ENCODE results near the gene SOX14. TPM values are rescaled to one million over a fixed set of nuclear protein-coding genes. Genes with fewer than 3 reads are reported as not detected.

Gene SOX14
- total and polyA plus RNA-seq, 7 donors: not detected

DNA sequence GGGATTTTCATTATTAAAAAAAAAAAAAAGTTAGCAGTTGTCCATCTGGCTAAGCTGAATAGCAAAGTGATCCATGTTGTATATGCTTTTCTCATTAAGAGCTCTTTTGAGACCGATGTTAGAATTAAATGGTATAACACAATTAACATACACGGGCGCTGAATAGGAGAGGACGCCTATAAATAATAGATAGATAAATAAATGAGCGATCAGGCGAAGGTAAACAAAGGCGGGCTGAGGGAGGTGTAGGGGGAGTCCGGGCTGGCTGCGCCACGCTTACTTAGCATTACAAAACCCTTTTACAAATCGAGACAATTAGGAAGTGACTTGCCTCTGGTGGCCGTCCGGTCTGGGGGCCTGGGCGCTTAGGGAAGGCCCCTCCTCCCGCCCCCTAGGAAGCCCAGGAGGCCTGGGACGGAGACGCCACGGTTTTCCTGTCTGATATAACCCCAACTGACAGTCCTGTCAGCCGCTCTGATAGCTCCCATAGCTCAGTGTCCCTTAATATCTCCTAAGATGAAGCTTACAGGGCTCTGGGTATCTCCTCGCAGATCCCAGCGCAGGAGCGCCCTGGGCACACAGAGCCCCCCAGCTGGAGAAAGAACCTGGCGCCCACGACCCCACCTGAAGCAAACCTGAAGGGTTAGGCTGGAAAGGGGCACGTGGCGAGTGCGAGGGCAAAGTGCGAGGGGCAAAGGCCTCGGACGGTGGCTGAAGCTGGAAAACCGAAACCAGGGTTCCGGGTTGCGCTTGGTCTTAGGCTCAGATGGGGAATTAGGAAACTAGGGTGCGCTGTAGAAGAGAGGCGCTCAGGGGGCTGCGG is 3.6 kb downstream of the SOX14 start:
- Histone ChIP-seq H3K27me3 (ENCODE audit: insufficient read depth in 3 of 3, low read length in 2 of 3) (peaks cover 0 to 100% (median 52%) of the 10 kb centered on the region in 3 donors), H3K36me3 (ENCODE audit: insufficient read depth in 1 of 2, low read depth in 1 of 2) (no peaks in the 10 kb centered on the region), H3K9me3 (no peaks in the 10 kb centered on the region), H3K27ac (no peak overlapping the region), H3K4me1 (peaks cover 18% of the 10 kb centered on the region), H3K4me3 (peak overlapping the region; percentile 51)
- 1% methylated on average over 34 to 36 of the region's 36 CpGs for WGBS, 3 donors
- peak in 1 of 2 donors; percentile 26 for DNase-seq
- intact Hi-C loops (cut with DNase I): no loop called here
- ATAC-seq: no peak
- TF ChIP-seq, protein P1, sequence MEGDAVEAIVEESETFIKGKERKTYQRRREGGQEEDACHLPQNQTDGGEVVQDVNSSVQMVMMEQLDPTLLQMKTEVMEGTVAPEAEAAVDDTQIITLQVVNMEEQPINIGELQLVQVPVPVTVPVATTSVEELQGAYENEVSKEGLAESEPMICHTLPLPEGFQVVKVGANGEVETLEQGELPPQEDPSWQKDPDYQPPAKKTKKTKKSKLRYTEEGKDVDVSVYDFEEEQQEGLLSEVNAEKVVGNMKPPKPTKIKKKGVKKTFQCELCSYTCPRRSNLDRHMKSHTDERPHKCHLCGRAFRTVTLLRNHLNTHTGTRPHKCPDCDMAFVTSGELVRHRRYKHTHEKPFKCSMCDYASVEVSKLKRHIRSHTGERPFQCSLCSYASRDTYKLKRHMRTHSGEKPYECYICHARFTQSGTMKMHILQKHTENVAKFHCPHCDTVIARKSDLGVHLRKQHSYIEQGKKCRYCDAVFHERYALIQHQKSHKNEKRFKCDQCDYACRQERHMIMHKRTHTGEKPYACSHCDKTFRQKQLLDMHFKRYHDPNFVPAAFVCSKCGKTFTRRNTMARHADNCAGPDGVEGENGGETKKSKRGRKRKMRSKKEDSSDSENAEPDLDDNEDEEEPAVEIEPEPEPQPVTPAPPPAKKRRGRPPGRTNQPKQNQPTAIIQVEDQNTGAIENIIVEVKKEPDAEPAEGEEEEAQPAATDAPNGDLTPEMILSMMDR (IDR thresholded peaks at IDR 0.05): no peak

DNA sequence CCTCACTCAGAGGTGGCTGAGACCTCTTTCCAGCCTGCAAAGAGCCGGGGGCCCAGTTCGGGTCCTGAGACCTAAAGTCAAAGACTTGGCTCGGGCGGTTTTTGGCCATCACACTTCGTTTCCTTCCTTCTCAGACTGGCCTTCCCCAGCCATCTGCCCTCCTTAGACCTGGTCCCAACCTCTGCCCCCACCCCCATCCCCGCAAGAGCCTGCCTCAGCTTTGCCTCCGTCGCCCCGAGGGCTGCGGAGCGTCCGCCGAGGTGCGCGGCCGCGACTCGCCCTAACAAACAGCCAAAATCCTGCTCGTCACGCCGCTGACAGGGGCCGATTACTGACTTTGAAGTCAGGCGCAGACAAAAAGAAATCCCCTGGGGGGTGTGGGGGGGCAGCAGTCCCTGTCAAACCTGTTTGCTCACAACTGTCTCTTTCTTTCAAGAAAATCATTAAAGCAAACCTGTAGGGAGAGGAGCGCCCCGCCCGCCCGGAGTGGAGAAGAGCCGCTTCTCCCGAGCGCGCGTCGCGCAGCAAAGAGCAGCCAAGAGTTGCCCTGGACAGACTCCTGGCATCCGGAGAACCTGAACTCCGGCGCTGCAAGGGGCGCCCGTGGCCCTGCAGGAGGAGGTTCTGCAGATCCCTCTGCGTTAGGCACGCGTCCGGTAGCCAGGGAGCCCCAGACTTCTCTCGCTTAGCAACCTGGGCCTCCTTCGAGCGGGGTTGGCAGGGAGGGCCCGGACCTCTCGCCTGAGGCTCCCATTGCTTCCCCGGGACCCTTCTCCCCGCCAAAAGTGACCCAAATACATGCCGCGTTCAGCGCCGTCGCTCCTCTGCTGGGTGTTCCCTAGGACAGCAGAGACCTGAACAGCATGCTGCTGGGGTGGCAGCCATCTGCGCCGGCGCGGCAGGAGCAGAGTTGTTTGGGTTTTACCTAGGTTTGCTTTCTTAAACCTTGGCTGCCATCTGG is 4.5 kb downstream of the SOX14 start:
- Histone ChIP-seq H3K27me3 (ENCODE audit: insufficient read depth in 3 of 3, low read length in 2 of 3) (peaks cover 0 to 100% (median 47%) of the 10 kb centered on the region in 3 donors), H3K36me3 (ENCODE audit: insufficient read depth in 1 of 2, low read depth in 1 of 2) (no peaks in the 10 kb centered on the region), H3K9me3 (no peaks in the 10 kb centered on the region), H3K4me1 (peaks cover 15% of the 10 kb centered on the region), H3K27ac (no peak overlapping the region), H3K4me3 (peak overlapping the region; percentile 51)
- DNase-seq (peak in 1 of 2 donors; percentile 41), ATAC-seq (no peak)
- 1 to 2% (median 1%) methylated on average over 59 of the region's 59 CpGs for WGBS, 3 donors
- TF ChIP-seq, protein P1 (IDR thresholded peaks at IDR 0.05): no peak
- intact Hi-C loops (cut with DNase I): no loop called here

DNA sequence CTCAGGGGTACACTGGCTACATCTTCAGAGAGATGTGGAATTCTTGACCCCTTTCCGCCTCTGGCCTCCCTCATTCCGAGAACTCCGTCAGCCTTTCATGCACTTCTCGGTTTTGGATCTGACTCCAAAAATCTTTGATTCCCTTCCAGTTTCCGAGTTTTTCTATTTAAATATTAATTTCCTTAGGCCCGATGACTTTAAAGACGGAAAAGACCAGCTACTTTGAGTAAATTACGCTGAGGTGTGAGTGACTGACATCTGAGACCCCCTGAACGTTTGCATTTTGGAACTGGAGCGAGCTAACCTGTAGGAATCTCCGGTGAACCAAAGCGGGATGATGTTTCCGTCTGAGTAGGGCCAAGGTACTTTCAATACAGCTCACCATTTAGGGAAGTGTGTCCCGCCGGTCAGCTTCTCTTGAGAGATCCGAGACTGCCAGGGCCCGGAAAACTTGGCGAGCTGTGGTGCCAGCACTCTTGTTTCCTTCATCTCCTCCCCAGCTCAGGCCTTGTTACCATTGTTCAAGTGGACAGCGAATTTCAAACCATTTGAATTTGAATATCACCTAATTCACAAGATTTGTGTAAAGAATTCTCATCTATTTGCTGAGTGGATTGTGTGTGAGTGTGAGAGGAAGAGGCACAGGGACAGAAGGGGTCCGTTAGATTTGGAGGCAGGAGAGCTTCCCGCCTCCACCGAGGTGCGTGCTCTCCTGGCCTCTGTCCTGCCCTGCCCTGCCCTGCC is 5.4 kb downstream of the SOX14 start:
- H3K9me3 ChIP-seq: no peaks in the 10 kb centered on the region
- no peak for ATAC-seq
- H3K27ac ChIP-seq: no peak overlapping the region
- H3K36me3 ChIP-seq (ENCODE audit: insufficient read depth in 1 of 2, low read depth in 1 of 2): no peaks in the 10 kb centered on the region
- H3K4me3 ChIP-seq: no peak overlapping the region
- intact Hi-C loops (cut with DNase I): no loop called here
- no peak for DNase-seq
- peaks cover 0 to 98% (median 42%) of the 10 kb centered on the region in 3 donors for H3K27me3 ChIP-seq (ENCODE audit: insufficient read depth in 3 of 3, low read length in 2 of 3)
- 8 to 17% (median 10%) methylated on average over 23 of the region's 23 CpGs for WGBS, 3 donors
- TF ChIP-seq, protein P1 (IDR thresholded peaks at IDR 0.05): no peak
- peaks cover 14% of the 10 kb centered on the region for H3K4me1 ChIP-seq

- WGBS, 3 donors: 3 to 6% (median 3%) methylated on average over 35 to 40 of the region's 40 CpGs
- intact Hi-C loops (cut with DNase I): no loop called here
- no peak for ATAC-seq
- H3K36me3 ChIP-seq (ENCODE audit: insufficient read depth in 1 of 2, low read depth in 1 of 2): no peaks in the 10 kb centered on the region
- peaks cover 14% of the 10 kb centered on the region for H3K4me1 ChIP-seq
- peak in 1 of 2 donors; percentile 34 for DNase-seq
- peaks cover 0 to 90% (median 40%) of the 10 kb centered on the region in 3 donors for H3K27me3 ChIP-seq (ENCODE audit: insufficient read depth in 3 of 3, low read length in 2 of 3)
- TF ChIP-seq, protein P1 (IDR thresholded peaks at IDR 0.05): no peak
- no peaks in the 10 kb centered on the region for H3K9me3 ChIP-seq
- H3K27ac ChIP-seq: no peak overlapping the region
- H3K4me3 ChIP-seq: peak overlapping the region; percentile 45
These were observed 6.1 kb downstream of the SOX14 start for GRCh38 chr3:137770066-137770834.

Data from psoas muscle (tissue), 8 donors.